Tracheal epithelial cell (primary cell): ENCODE measurements around the gene TBC1D1. TPM values are rescaled to one million over a fixed set of nuclear protein-coding genes. Genes with fewer than 3 reads are reported as not detected.

Source experiments
- total RNA-seq: library from RNA; depleted of rRNA; stranded (reverse); fragments of >200 nt; gene quantifications from 2 replicates; pipeline ENCODE4 v1.2.1, GENCODE V29; 2014

The TBC1D1 gene, protein sequence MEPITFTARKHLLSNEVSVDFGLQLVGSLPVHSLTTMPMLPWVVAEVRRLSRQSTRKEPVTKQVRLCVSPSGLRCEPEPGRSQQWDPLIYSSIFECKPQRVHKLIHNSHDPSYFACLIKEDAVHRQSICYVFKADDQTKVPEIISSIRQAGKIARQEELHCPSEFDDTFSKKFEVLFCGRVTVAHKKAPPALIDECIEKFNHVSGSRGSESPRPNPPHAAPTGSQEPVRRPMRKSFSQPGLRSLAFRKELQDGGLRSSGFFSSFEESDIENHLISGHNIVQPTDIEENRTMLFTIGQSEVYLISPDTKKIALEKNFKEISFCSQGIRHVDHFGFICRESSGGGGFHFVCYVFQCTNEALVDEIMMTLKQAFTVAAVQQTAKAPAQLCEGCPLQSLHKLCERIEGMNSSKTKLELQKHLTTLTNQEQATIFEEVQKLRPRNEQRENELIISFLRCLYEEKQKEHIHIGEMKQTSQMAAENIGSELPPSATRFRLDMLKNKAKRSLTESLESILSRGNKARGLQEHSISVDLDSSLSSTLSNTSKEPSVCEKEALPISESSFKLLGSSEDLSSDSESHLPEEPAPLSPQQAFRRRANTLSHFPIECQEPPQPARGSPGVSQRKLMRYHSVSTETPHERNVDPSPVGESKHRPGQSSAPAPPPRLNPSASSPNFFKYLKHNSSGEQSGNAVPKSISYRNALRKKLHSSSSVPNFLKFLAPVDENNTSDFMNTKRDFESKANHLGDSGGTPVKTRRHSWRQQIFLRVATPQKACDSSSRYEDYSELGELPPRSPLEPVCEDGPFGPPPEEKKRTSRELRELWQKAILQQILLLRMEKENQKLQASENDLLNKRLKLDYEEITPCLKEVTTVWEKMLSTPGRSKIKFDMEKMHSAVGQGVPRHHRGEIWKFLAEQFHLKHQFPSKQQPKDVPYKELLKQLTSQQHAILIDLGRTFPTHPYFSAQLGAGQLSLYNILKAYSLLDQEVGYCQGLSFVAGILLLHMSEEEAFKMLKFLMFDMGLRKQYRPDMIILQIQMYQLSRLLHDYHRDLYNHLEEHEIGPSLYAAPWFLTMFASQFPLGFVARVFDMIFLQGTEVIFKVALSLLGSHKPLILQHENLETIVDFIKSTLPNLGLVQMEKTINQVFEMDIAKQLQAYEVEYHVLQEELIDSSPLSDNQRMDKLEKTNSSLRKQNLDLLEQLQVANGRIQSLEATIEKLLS (N-terminal part only)
- total RNA-seq: 56.5 and 65.1 TPM in 2 replicates

GRCh38 chr4:37890801-37891259 lies at the start of gene TBC1D1:
Gene TBC1D1 (plus strand): TSS chr4:37891084. CDS start chr4:37902096, 11,012 bp downstream.

DNA sequence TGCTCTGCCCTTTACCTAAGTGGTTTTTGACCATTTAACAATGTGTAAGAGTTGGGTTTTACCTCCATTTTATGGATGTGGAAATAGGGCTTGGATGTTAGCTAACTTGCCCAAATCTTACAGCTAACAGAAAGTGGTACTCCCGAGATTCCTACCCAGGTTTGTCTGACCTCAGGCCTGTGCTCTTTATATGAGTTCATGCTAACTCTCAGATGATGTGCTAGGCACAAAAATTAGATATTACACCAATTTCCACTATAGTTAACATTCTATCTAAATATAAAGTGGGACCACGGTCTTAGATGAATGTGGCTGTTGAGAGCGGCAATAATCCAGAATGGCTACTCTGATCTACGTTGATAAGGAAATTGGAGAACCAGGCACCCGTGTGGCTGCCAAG lies 69.2 kb downstream of the TBC1D1 start, which contains the start of gene PTTG2:
TSS of gene PTTG2 (plus strand) at position 301 of the 400 bp plus-strand sequence. CDS start at position 338, 37 bp downstream.

Other genes with a start within 250 kb of the TBC1D1 start
- gene RELL1, start 204.7 kb upstream of the TBC1D1 start, total RNA-seq: 83.6 and 85.3 TPM in 2 replicates
- 55.9 and 87.2 TPM in 2 replicates for gene PGM2, start 64.4 kb upstream of the TBC1D1 start, total RNA-seq
- not detected in 2 replicates for gene PTTG2, start 69.3 kb downstream of the TBC1D1 start, total RNA-seq